Mesothelial cell of epicardium (in vitro differentiated cells): ENCODE data around the gene ALDH1A3. TPM values are rescaled to one million over a fixed set of nuclear protein-coding genes. Genes with fewer than 3 reads are reported as not detected.

ENCODE experiments used
- DNase-seq, 2 experiments: peaks; one replicate each; pipeline ENCODE4 v3.0.0; 2021; ENCODE audit warnings: low spot score in 2 of 2; ENCODE audit not compliant: unreplicated experiment in 2 of 2
- H3K27ac Mint-ChIP-seq: 2 replicates; pipeline ENCODE4 v1.8.0; 2021; ENCODE audit warnings: mixed read lengths
- H3K27me3 Mint-ChIP-seq: 2 replicates; pipeline ENCODE4 v1.8.0; 2021; ENCODE audit warnings: low read depth, mixed read lengths
- H3K36me3 Mint-ChIP-seq: 2 replicates; pipeline ENCODE4 v1.8.0; 2021; ENCODE audit warnings: mixed read lengths
- H3K4me1 Mint-ChIP-seq: 2 replicates; pipeline ENCODE4 v1.8.0; 2021; ENCODE audit warnings: mixed read lengths
- H3K4me3 Mint-ChIP-seq: 2 replicates; pipeline ENCODE4 v1.8.0; 2021; ENCODE audit warnings: mild to moderate bottlenecking, moderate library complexity, mixed read lengths
- H3K9me3 Mint-ChIP-seq: 2 replicates; pipeline ENCODE4 v1.8.0; 2021; ENCODE audit warnings: mixed read lengths
- CTCF ChIP-seq: fragments of 200-600 bp; sonication (generic); IDR thresholded peaks from one replicate; pipeline ENCODE4 v1.5.0; 2021; ENCODE audit warnings: antibody characterized with exemption; ENCODE audit not compliant: unreplicated experiment
- total RNA-seq: library from RNA; stranded (reverse); gene quantifications from 3 replicates; pipeline ENCODE4 v1.2.1, GENCODE V29; 2021

ALDH1A3 gene
- total RNA-seq, 1 donor from 2014 or later, result not detected

- Mint-ChIP-seq H3K4me1 (peaks cover 4% of the 10 kb centered on the region), H3K36me3 (no peaks in the 10 kb centered on the region), H3K27me3 (peaks cover 66% of the 10 kb centered on the region), H3K9me3 (no peaks in the 10 kb centered on the region), H3K4me3 (no peak overlapping the region), H3K27ac (no peak overlapping the region)
- TF ChIP-seq CTCF, result no peak
- DNase-seq, result no peak
These were observed 42.8 kb downstream of the ALDH1A3 start for GRCh38 chr15:100922192-100923040.

GRCh38 chr15:100923076-100923475 lies 43.4 kb downstream of the ALDH1A3 start:
- Mint-ChIP-seq H3K4me3 (no peak overlapping the region), H3K9me3 (no peaks in the 10 kb centered on the region), H3K36me3 (no peaks in the 10 kb centered on the region), H3K27ac (no peak overlapping the region), H3K4me1 (peaks cover 4% of the 10 kb centered on the region), H3K27me3 (peaks cover 60% of the 10 kb centered on the region)
- no peak for DNase-seq
- TF ChIP-seq CTCF, result no peak

GRCh38 chr15:100923902-100924301 lies 44.3 kb downstream of the ALDH1A3 start:
- Mint-ChIP-seq H3K27ac (no peak overlapping the region), H3K4me1 (peaks cover 4% of the 10 kb centered on the region), H3K4me3 (no peak overlapping the region), H3K36me3 (no peaks in the 10 kb centered on the region), H3K9me3 (no peaks in the 10 kb centered on the region), H3K27me3 (peaks cover 52% of the 10 kb centered on the region)
- no peak for DNase-seq
- no peak for TF ChIP-seq CTCF

GRCh38 chr15:100924436-100924835 lies 44.8 kb downstream of the ALDH1A3 start:
- Mint-ChIP-seq H3K27me3 (peaks cover 52% of the 10 kb centered on the region), H3K9me3 (no peaks in the 10 kb centered on the region), H3K27ac (no peak overlapping the region), H3K36me3 (no peaks in the 10 kb centered on the region), H3K4me3 (no peak overlapping the region), H3K4me1 (peaks cover 9% of the 10 kb centered on the region)
- DNase-seq, result no peak
- no peak for TF ChIP-seq CTCF

GRCh38 chr15:100925480-100925879 lies 45.8 kb downstream of the ALDH1A3 start:
- Mint-ChIP-seq H3K4me3 (no peak overlapping the region), H3K27me3 (peaks cover 42% of the 10 kb centered on the region), H3K27ac (no peak overlapping the region), H3K9me3 (no peaks in the 10 kb centered on the region), H3K36me3 (no peaks in the 10 kb centered on the region), H3K4me1 (peaks cover 15% of the 10 kb centered on the region)
- TF ChIP-seq CTCF, result no peak
- DNase-seq, result no peak
